Liver (tissue), 3 donors: ENCODE data around the gene RNASE4.

ENCODE experiments used
- ATF3 ChIP-seq: IDR thresholded peaks from 2 replicates; pipeline ENCODE4 v1.6.1; 2016; ENCODE audit warnings: antibody characterized with exemption
- CTCF ChIP-seq: fragments of 150-350 bp; IDR thresholded peaks from 2 replicates; pipeline ENCODE4 v1.5.1; 2017; ENCODE audit warnings: improper control_type of control experiment, low read depth, low read length; ENCODE audit not compliant: missing input control
- EGR1 ChIP-seq, 2 donors: IDR thresholded peaks; 2 replicates each; pipeline ENCODE4 v1.6.1; 2016 to 2018; ENCODE audit warnings: antibody characterized with exemption in 2 of 2, low read depth in 2 of 2
- FOXA1 ChIP-seq: IDR thresholded peaks from 2 replicates; pipeline ENCODE4 v1.6.1; 2016; ENCODE audit warnings: antibody characterized with exemption
- HNF4G ChIP-seq: IDR thresholded peaks from 2 replicates; pipeline ENCODE4 v1.6.1; 2016; ENCODE audit warnings: antibody characterized with exemption
- JUND ChIP-seq, 2 donors: IDR thresholded peaks; 2 replicates each; pipeline ENCODE4 v1.6.1; 2016; ENCODE audit warnings: antibody characterized with exemption in 2 of 2
- MAX ChIP-seq: IDR thresholded peaks from 2 replicates; pipeline ENCODE4 v1.6.1; 2016; ENCODE audit warnings: antibody characterized with exemption
- RAD21 ChIP-seq, 2 donors: IDR thresholded peaks; 2 replicates each; pipeline ENCODE4 v1.6.1; 2016; ENCODE audit warnings: antibody characterized with exemption in 2 of 2, mild to moderate bottlenecking in 2 of 2
- YY1 ChIP-seq: IDR thresholded peaks from 2 replicates; pipeline ENCODE4 v1.6.1; 2016; ENCODE audit warnings: antibody characterized with exemption, mild to moderate bottlenecking
- donor health status: healthy.
- donor health status: healthy.

DNA sequence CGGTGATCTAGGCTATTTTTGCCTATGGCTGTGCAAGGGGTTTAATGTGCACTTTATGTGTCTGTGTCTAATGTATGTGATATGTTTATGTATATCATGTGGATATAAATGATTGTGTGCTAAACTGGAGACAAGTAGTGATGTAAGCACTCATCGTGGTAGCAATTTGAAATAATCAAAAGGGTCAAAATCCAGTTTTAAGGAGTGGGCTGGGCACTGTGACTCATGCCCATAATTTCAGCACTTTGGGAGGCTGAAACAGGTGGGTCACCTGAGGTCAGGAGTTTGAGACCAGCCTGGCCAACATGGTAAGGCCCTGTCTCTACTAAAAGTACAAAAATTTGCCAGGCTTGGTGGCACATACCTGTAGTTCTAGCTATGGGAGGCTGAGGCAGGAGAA lies 64.1 kb downstream of the RNASE4 start:
- TF ChIP-seq JUND (IDR thresholded peaks at IDR 0.05) = no peak
- no peak for TF ChIP-seq MAX
- no peak for TF ChIP-seq CTCF
- TF ChIP-seq HNF4G = no peak
- no peak for TF ChIP-seq YY1
- TF ChIP-seq ATF3 = no peak
- TF ChIP-seq FOXA1 = no peak
- TF ChIP-seq RAD21 (IDR thresholded peaks at IDR 0.05) = no peak
- no peak for TF ChIP-seq EGR1 (IDR thresholded peaks at IDR 0.05; ENCODE audit: low read depth in 2 of 2)
